Bronchial epithelial cell (primary cell): ENCODE results near the gene MGAT5B. TPM values are rescaled to one million over a fixed set of nuclear protein-coding genes. Genes with fewer than 3 reads are reported as not detected.
A peak's percentile ranks its signal among the peaks of the same experiment; 100 is the strongest.
"Not testable (repeated sequence)": the region's sequence is repeated elsewhere in the genome, so short reads cannot be mapped to it uniquely, and the experiment has no call there.

Experiments
- DNase-seq: peaks from one replicate; pipeline ENCODE4 v3.0.0-alpha.2; 2010; ENCODE audit warnings: low read depth
- FAIRE-seq: peaks from 2 replicates; lab custom pipeline; 2011; peaks lifted over from hg19 to GRCh38; lab: Jason Lieb, UNC
- H3K27me3 ChIP-seq: 2 replicates; pipeline ENCODE4 v1.5.1; 2011; ENCODE audit warnings: low read length; ENCODE audit not compliant: control insufficient read depth, insufficient read depth
- H3K36me3 ChIP-seq: 2 replicates; pipeline ENCODE4 v1.5.1; 2011; ENCODE audit warnings: low read length; ENCODE audit not compliant: control insufficient read depth, insufficient read depth
- H3K4me3 ChIP-seq: 2 replicates; pipeline ENCODE4 v1.5.1; 2011; ENCODE audit warnings: mild to moderate bottlenecking, low read depth, low read length, control low read depth
- CTCF ChIP-seq: IDR thresholded peaks from 2 replicates; pipeline ENCODE4 v1.5.1; 2011; ENCODE audit warnings: mild to moderate bottlenecking, moderate library complexity, low read length, control low read depth, inconsistent platforms; ENCODE audit not compliant: insufficient read depth, severe bottlenecking
- total RNA-seq: library from RNA; depleted of rRNA; stranded (reverse); fragments of >200 nt; gene quantifications from 2 replicates; pipeline ENCODE4 v1.2.1, GENCODE V29; 2014

Gene MGAT5B
- total RNA-seq, 1 donor from 2014 or later = not detected

GRCh38 chr17:76968707-76969597 is 100.7 kb downstream of the MGAT5B start:
- Histone ChIP-seq H3K36me3 (no peaks in the 10 kb centered on the region), H3K4me3 (no peak overlapping the region), H3K27me3 (peaks cover 19% of the 10 kb centered on the region)
- no peak for TF ChIP-seq CTCF
- FAIRE-seq = no peak
- DNase-seq = peak; percentile 1

DNA sequence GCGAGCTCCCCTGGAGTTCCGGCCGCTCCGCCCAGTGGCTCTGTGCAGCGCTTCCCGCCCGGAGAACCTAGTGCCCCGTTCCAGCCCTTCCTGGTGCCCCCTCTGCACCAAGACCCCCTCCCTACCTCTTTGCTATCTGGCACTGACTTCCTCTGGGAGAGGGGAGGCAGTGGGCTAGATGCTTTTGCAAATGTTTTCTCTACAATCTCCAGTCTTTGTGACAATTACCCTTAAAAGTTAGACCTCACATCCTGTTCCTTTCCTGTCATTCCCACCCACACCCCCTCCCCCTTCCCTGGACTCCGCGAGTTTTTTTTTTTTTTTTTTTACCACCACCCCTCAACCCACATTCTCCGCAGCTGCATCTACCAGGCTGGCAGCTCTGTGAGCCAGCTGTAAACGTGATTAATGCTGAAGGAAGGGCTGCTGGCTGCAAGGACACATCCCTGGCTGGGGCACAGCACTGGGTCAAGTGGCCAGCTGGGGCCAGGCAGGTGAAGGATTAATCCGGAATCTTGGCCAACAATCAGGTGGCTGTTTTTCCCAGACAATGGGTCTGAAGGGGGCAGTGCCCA is 101.5 kb downstream of the MGAT5B start:
- no peak for DNase-seq

GRCh38 chr17:76970228-76970627 is 102.0 kb downstream of the MGAT5B start:
- H3K36me3 ChIP-seq, FAIRE-seq, H3K4me3 ChIP-seq: not testable (repeated sequence)
- peak; percentile 18 for DNase-seq
- H3K27me3 ChIP-seq = peaks cover 19% of the 10 kb centered on the region

More for the DNA sequence above, 101.5 kb downstream of the MGAT5B start:
- TF ChIP-seq CTCF = no peak
- no peak for FAIRE-seq
- Histone ChIP-seq H3K27me3 (peaks cover 19% of the 10 kb centered on the region), H3K4me3 (no peak overlapping the region), H3K36me3 (no peaks in the 10 kb centered on the region)

- DNase-seq (no peak), FAIRE-seq (no peak)
- H3K27me3 ChIP-seq = peaks cover 16% of the 10 kb centered on the region
Measured at GRCh38 chr17:76972046-76972641, 103.9 kb downstream of the MGAT5B start.

GRCh38 chr17:76973040-76973439 is 104.8 kb downstream of the MGAT5B start:
- no peaks in the 10 kb centered on the region for H3K36me3 ChIP-seq
- peaks cover 15% of the 10 kb centered on the region for H3K27me3 ChIP-seq
- H3K4me3 ChIP-seq = no peak overlapping the region
- DNase-seq (no peak), FAIRE-seq (no peak)
- no peak for TF ChIP-seq CTCF

More at GRCh38 chr17:76972046-76972641, 103.9 kb downstream of the MGAT5B start:
- no peak for TF ChIP-seq CTCF
- H3K4me3 ChIP-seq = no peak overlapping the region
- no peaks in the 10 kb centered on the region for H3K36me3 ChIP-seq

DNA sequence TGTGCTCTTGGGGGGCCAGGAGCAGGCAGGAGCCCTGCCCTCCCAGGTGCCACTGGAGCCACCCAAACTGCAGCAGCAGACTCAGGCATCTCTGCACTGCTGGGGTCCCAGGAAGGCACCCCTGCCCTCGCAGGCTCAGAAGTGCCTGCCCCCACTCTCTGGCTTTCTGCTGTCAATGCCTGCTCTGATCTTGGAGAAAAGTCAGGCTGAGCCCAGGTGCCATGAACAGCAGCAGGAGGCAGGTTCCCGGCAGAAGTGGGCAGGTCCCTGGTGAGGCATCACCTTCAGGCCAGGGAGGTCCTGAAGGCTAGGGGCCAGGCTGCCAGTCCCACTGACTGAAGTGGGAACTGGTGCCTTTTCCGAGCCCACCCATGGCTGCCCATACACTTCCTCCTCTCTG is 106.5 kb downstream of the MGAT5B start:
- DNase-seq = no peak
- no peak for TF ChIP-seq CTCF
- Histone ChIP-seq H3K4me3 (no peak overlapping the region), H3K27me3 (peaks cover 2% of the 10 kb centered on the region), H3K36me3 (no peaks in the 10 kb centered on the region)
- no peak for FAIRE-seq

GRCh38 chr17:76978050-76978449 is 109.8 kb downstream of the MGAT5B start:
- not testable (repeated sequence) for DNase-seq, H3K36me3 ChIP-seq, H3K27me3 ChIP-seq, FAIRE-seq, H3K4me3 ChIP-seq
